Body of pancreas (tissue), 4 donors: ENCODE data around the gene ARHGAP26. TPM values are rescaled to one million over a fixed set of nuclear protein-coding genes. Genes with fewer than 3 reads are reported as not detected.
A peak's percentile ranks its signal among the peaks of the same experiment; 100 is the strongest.
"Not testable (repeated sequence)": the region's sequence is repeated elsewhere in the genome, so short reads cannot be mapped to it uniquely, and the experiment has no call there.

Source experiments
- ATAC-seq: fragments of 150-250 bp; one replicate; pipeline ENCODE4 v1.9.1; 2016
- DNase-seq, 4 donors: peaks; one replicate each; pipeline ENCODE4 v3.0.0-alpha.2; 2019
- H3K27ac ChIP-seq, 4 donors: fragments of 200-600 bp; sonication (generic); 1 replicate in 3 of 4; 2 replicates in 1 of 4; pipeline versions ENCODE4 v1.5.1 to v1.6.1; 2016 to 2019; ENCODE audit warnings: mild to moderate bottlenecking in 1 of 4, mixed read lengths in 1 of 4, moderate library complexity in 1 of 4
- H3K27me3 ChIP-seq, 2 donors: fragments of 200-600 bp; sonication (generic); one replicate each; pipeline ENCODE4 v1.6.0; 2016; ENCODE audit warnings: mild to moderate bottlenecking in 1 of 2
- H3K36me3 ChIP-seq, 2 donors: fragments of 200-600 bp; sonication (generic); replicated peaks in 1 of 2; 2 replicates each; pipeline ENCODE4 v1.5.1; 2016; ENCODE audit warnings: low read depth in 2 of 2; ENCODE audit not compliant: insufficient read depth in 1 of 2
- H3K4me1 ChIP-seq: fragments of 200-600 bp; sonication (generic); one replicate; pipeline ENCODE4 v1.6.0; 2016
- H3K4me3 ChIP-seq, 2 donors: fragments of 200-600 bp; sonication (generic); 1 replicate in 1 of 2; 2 replicates in 1 of 2; pipeline ENCODE4 v1.5.1; 2016 to 2019
- H3K9me3 ChIP-seq, 3 donors: fragments of 200-600 bp; sonication (generic); 1 replicate in 2 of 3; 2 replicates in 1 of 3; pipeline ENCODE4 v1.5.1; 2016
- CTCF ChIP-seq, 7 experiments: fragments of 450-650 bp in 4 of 7; fragments of 200-600 bp in 3 of 7; sonication (generic) in 3 of 7; IDR thresholded peaks; one replicate each; pipeline ENCODE4 v1.5.1; 2016 to 2019; ENCODE audit warnings: antibody characterized with exemption in 7 of 7
- POLR2A ChIP-seq, 3 donors: fragments of 450-650 bp; IDR thresholded peaks; one replicate each; pipeline ENCODE4 v1.6.1; 2016; ENCODE audit warnings: antibody characterized with exemption in 3 of 3, mild to moderate bottlenecking in 2 of 3
- WGBS, 2 donors: methylation state at CpG; one replicate each; pipeline ENCODE4 v1.1.5; 2017; 5-methylcytosine and 5-hydroxymethylcytosine counted together
- intact Hi-C: fragments of 100-400 bp; cut with DNase I; formaldehyde crosslinking; loops from one replicate; pipeline ENCODE4 v1.15.1; 2023
- total RNA-seq, 2 donors: library from RNA; depleted of rRNA; stranded (reverse); fragments of >200 nt; gene quantifications; one replicate each; pipeline ENCODE4 v1.1.0, GENCODE V29; 2016

Gene ARHGAP26
- total RNA-seq, 2 donors from 2014 or later: 12.5 to 14.2 TPM

- intact Hi-C loops: no loop called here
- WGBS, 2 donors: 38% methylated on average over 4 of the region's 4 CpGs
- Histone ChIP-seq H3K36me3 (no peaks in the 10 kb centered on the region), H3K27me3 (no peaks in the 10 kb centered on the region), H3K9me3 (no peaks in the 10 kb centered on the region), H3K4me1 (peaks cover 55% of the 10 kb centered on the region), H3K4me3 (no peak overlapping the region), H3K27ac (peak overlapping the region; percentile 77 to 84 (median 83))
- DNase-seq (peak; percentile 65 to 88 (median 80)), ATAC-seq (peak; percentile 90)
- peak in 2 of 3 donors; percentile 65 to 73 for TF ChIP-seq POLR2A (IDR thresholded peaks at IDR 0.05)
- peak in 1 of 7 experiments; percentile 4 for TF ChIP-seq CTCF (IDR thresholded peaks at IDR 0.05)
Observed at GRCh38 chr5:142926549-142926948, 156.4 kb downstream of the ARHGAP26 start.

GRCh38 chr5:142928999-142929398 lies 158.8 kb downstream of the ARHGAP26 start:
- H3K27ac ChIP-seq: peak overlapping the region in 1 of 4 donors; percentile 13
- H3K4me1 ChIP-seq: peaks cover 41% of the 10 kb centered on the region
- H3K4me3 ChIP-seq, DNase-seq, H3K27me3 ChIP-seq, intact Hi-C loops, ATAC-seq, H3K36me3 ChIP-seq, H3K9me3 ChIP-seq: not testable (repeated sequence)
- 87 to 93% methylated on average over 11 of the region's 11 CpGs for WGBS, 2 donors

GRCh38 chr5:142929587-142929986 lies 159.4 kb downstream of the ARHGAP26 start:
- no peak for TF ChIP-seq POLR2A (IDR thresholded peaks at IDR 0.05)
- no peak for TF ChIP-seq CTCF (IDR thresholded peaks at IDR 0.05)
- Histone ChIP-seq H3K27ac (peak overlapping the region in 3 of 4 donors; percentile 12 to 33 (median 13)), H3K27me3 (no peaks in the 10 kb centered on the region), H3K36me3 (no peaks in the 10 kb centered on the region), H3K9me3 (no peaks in the 10 kb centered on the region), H3K4me3 (no peak overlapping the region), H3K4me1 (peaks cover 41% of the 10 kb centered on the region)
- intact Hi-C loops: no loop called here
- no peak for ATAC-seq
- WGBS, 2 donors: 53 to 56% methylated on average over 2 of the region's 2 CpGs
- DNase-seq: peak in 2 of 4 donors; percentile 18 to 32

GRCh38 chr5:142930395-142931110 lies 160.4 kb downstream of the ARHGAP26 start:
- intact Hi-C loops: no loop called here
- ATAC-seq: no peak
- Histone ChIP-seq H3K27me3 (no peaks in the 10 kb centered on the region), H3K27ac (no peak overlapping the region), H3K4me3 (no peak overlapping the region), H3K36me3 (no peaks in the 10 kb centered on the region), H3K9me3 (no peaks in the 10 kb centered on the region), H3K4me1 (peaks cover 40% of the 10 kb centered on the region)
- TF ChIP-seq CTCF (IDR thresholded peaks at IDR 0.05) (no peak), POLR2A (IDR thresholded peaks at IDR 0.05) (no peak)
- 92 to 93% methylated on average over 7 of the region's 7 CpGs for WGBS, 2 donors
- DNase-seq: no peak

GRCh38 chr5:142931896-142932686 lies 161.9 kb downstream of the ARHGAP26 start:
- H3K36me3 ChIP-seq: no peaks in the 10 kb centered on the region
- WGBS, 2 donors: 71 to 76% methylated on average over 9 of the region's 9 CpGs
- intact Hi-C loops: no loop called here
- H3K27me3 ChIP-seq: no peaks in the 10 kb centered on the region
- H3K9me3 ChIP-seq: no peaks in the 10 kb centered on the region
- peaks cover 31% of the 10 kb centered on the region for H3K4me1 ChIP-seq
- DNase-seq: no peak
- TF ChIP-seq POLR2A (IDR thresholded peaks at IDR 0.05) (no peak), CTCF (IDR thresholded peaks at IDR 0.05) (no peak)
- H3K27ac ChIP-seq: no peak overlapping the region
- ATAC-seq: no peak
- no peak overlapping the region for H3K4me3 ChIP-seq
